Kidney epithelial cell (primary cell): ENCODE measurements around the gene ENTPD2. TPM values are rescaled to one million over a fixed set of nuclear protein-coding genes. Genes with fewer than 3 reads are reported as not detected.

Source experiments
- DNase-seq: peaks from one replicate; pipeline ENCODE4 v3.0.0-alpha.2; 2010; ENCODE audit warnings: low read depth
- H3K27me3 ChIP-seq: 2 replicates; pipeline ENCODE4 v1.6.0; 2011; ENCODE audit warnings: low read length; ENCODE audit not compliant: control insufficient read depth, insufficient read depth
- H3K36me3 ChIP-seq: 2 replicates; pipeline ENCODE4 v1.5.1; 2011; ENCODE audit warnings: low read length; ENCODE audit not compliant: control insufficient read depth, insufficient read depth
- H3K4me3 ChIP-seq: 2 replicates; pipeline ENCODE4 v1.5.1; 2011; ENCODE audit warnings: low read depth, mild to moderate bottlenecking, control low read depth, low read length
- total RNA-seq: library from RNA; depleted of rRNA; stranded (reverse); fragments of >200 nt; gene quantifications from 2 replicates; pipeline ENCODE4 v1.2.3, GENCODE V29; 2015
- TF ChIP-seq, protein P1 (sequence below): IDR thresholded peaks from 2 replicates; pipeline ENCODE4 v1.5.1; 2011; ENCODE audit warnings: mild to moderate bottlenecking, moderate library complexity, low read length, control low read depth, inconsistent platforms; ENCODE audit not compliant: insufficient read depth, poor library complexity, severe bottlenecking

ENTPD2 gene
- total RNA-seq, 1 donor from 2014 or later = 0.21 TPM

DNA sequence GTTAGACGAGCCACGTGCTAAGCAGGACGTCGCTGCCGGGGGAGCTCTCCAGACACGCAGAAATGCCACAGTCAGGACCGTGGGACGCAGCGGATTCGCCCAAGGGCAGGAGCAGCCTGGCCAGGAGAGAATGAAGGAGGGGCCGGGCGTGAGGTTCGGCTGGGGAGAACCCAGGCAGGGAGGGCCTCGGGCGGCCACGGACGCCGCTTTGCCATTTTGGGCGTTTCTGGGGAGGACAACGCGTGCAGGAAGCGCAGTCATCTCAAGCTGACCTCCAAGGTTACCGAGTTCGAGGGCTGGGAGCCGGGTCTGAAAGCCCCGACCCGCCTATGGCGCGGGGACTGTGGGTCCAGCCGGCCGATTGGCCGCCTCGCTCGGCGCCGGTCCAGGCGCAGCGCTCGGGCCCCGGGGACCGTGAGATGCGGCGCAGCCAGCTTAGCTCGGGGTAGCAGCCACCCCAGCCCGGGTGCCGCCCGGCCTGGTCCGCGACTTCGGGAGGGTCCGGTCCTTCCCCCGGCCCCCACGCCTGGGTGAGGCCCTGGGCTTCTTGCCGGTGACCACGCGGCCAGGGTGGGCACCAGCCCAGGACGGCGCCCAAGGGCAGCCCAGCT, 32.2 kb upstream of the ENTPD2 start:
- no peak for DNase-seq
- Histone ChIP-seq H3K4me3 (peak overlapping the region; percentile 75), H3K27me3 (no peaks in the 10 kb centered on the region), H3K36me3 (peaks cover 3% of the 10 kb centered on the region)
- TF ChIP-seq, protein P1, sequence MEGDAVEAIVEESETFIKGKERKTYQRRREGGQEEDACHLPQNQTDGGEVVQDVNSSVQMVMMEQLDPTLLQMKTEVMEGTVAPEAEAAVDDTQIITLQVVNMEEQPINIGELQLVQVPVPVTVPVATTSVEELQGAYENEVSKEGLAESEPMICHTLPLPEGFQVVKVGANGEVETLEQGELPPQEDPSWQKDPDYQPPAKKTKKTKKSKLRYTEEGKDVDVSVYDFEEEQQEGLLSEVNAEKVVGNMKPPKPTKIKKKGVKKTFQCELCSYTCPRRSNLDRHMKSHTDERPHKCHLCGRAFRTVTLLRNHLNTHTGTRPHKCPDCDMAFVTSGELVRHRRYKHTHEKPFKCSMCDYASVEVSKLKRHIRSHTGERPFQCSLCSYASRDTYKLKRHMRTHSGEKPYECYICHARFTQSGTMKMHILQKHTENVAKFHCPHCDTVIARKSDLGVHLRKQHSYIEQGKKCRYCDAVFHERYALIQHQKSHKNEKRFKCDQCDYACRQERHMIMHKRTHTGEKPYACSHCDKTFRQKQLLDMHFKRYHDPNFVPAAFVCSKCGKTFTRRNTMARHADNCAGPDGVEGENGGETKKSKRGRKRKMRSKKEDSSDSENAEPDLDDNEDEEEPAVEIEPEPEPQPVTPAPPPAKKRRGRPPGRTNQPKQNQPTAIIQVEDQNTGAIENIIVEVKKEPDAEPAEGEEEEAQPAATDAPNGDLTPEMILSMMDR = no peak

DNA sequence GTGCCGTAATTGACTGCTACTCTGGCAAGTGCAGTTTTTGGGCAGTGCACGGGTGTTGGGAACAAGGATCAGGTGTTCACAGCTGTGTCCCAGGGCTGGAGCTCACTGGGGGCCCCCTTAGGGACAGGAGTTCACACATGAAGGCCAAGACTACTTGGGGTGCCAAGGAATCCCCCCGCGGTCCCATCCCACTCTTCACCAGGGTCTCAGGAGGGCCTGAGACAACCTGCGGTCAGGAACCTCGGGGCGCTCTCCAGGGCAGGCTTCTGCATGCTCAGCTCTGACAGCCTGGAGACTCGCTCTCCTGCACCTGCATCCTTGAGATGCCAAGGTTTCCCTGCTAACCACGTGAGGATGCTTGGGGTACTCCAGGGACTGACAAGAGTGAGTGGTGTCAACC, 30.7 kb upstream of the ENTPD2 start:
- DNase-seq = no peak

DNA sequence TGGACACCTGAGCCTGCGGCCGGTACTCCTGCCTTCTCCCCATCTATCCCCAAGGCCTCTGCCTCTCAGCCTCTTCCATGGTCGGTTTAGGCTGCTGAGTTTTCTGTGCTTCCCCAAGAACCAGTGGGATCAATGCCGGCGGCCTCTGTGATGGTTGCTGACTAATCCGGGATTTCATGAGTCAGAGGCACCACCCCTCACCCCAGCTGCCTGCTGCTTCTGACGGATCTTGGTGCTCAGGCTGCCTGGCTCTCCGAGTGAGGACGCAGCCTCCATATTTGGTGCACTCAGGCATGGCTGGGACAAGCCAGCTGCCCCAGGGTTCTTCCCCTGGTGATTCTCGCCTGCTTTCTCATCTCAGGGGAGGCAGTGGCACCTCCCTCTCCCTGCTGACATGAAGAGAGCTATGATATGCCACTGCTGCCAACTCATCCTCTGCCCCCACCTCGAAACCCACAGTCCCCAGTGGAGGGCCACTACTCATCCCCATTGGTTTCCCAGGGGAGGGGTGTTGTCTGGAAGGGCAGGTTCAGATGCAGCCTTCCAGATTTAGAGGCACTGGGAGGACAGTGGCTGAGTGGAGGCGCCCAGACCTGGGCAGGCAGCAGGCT, 29.6 kb upstream of the ENTPD2 start:
- no peak overlapping the region for H3K4me3 ChIP-seq
- DNase-seq = peak; percentile 96
- H3K36me3 ChIP-seq = peaks cover 4% of the 10 kb centered on the region
- TF ChIP-seq, protein P1 = no peak
- H3K27me3 ChIP-seq = peaks cover 2% of the 10 kb centered on the region

More for the DNA sequence above, 30.7 kb upstream of the ENTPD2 start:
- Histone ChIP-seq H3K27me3 (no peaks in the 10 kb centered on the region), H3K4me3 (no peak overlapping the region), H3K36me3 (peaks cover 4% of the 10 kb centered on the region)
- TF ChIP-seq, protein P1 = no peak

DNA sequence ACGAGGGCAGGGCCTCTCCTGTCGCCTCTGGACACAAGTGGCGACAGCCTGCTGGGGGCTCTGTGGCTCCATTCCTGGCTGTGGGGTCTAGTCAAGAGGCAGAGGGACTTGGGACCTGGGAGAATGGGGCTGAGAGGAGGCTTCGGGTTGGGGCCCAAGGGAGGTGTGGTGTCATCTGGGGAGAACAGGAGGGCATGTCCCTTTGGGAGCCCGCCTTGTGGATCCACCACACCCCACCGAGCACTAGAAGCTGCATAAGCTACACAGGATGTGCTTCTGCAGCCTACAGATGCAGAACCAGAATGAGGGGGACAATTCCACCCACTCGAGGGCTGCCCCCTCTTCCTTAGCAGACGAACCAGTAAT, 29.0 kb upstream of the ENTPD2 start:
- Histone ChIP-seq H3K4me3 (no peak overlapping the region), H3K27me3 (peaks cover 6% of the 10 kb centered on the region), H3K36me3 (peaks cover 4% of the 10 kb centered on the region)
- DNase-seq = no peak
- TF ChIP-seq, protein P1 = no peak

DNA sequence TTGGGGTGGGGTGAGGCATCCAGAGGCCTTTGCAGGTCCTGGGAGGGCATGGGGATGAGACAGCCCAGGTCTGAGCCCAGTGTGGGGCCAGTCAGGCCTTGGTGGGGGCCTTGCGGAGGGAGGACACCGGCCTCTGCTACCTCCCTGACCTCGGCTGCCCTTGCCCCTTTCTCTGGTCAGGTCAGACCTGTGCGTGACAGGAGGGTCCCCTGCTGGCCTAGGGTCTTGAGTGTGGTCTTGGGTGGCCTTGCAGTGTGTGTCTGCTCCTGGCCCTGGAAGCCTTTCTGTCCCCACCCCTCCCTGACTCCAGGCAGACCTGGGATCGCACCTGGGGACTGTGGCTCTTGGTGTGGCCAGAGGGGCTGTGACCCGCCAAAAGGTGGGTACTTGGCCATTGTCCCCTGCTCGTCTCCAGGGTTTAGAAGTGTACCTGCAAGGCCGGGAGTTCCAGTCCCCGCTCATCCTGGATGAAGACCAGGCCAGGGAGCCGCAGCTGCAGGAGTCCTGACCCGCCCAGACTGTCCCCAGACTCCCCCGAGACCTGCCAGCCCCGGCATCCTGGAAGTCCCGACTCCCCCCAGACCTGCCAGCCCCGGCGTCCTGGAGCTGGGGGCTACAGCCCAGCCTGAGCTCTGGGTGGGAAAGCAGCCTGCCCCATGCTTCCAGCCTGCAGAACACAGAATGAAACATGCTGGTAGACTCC, 28.5 kb upstream of the ENTPD2 start:
- H3K27me3 ChIP-seq = peaks cover 6% of the 10 kb centered on the region
- peaks cover 4% of the 10 kb centered on the region for H3K36me3 ChIP-seq
- TF ChIP-seq, protein P1 = no peak
- no peak for DNase-seq
- no peak overlapping the region for H3K4me3 ChIP-seq
